SK-N-SH treated with all-trans-retinoic acid at 6 μM for 48 hours (cell line): ENCODE data around the gene MRPS23.

ENCODE experiments used
- CREB5 ChIP-seq: fragments of 250-450 bp; sonication (Bioruptor Pico); IDR thresholded peaks from 2 replicates; pipeline ENCODE4 v1.5.1; 2020; ENCODE audit warnings: low read depth, mild to moderate bottlenecking, moderate library complexity
- CSRNP3 ChIP-seq: fragments of 250-450 bp; sonication (Bioruptor Pico); IDR thresholded peaks from 2 replicates; pipeline ENCODE4 v1.5.1; 2021; ENCODE audit warnings: mild to moderate bottlenecking, moderate library complexity
- GLIS3 ChIP-seq: fragments of 250-450 bp; sonication (Bioruptor Pico); IDR thresholded peaks from 2 replicates; pipeline ENCODE4 v1.5.0; 2020; ENCODE audit warnings: mild to moderate bottlenecking, moderate library complexity
- PATZ1 ChIP-seq: fragments of 250-450 bp; sonication (Bioruptor Pico); IDR thresholded peaks from 2 replicates; pipeline ENCODE4 v1.8.0; 2020; ENCODE audit warnings: mild to moderate bottlenecking, moderate library complexity, borderline replicate concordance
- RARB ChIP-seq: fragments of 250-450 bp; sonication (Bioruptor Pico); IDR thresholded peaks from 2 replicates; pipeline ENCODE4 v1.8.0; 2021; ENCODE audit warnings: mild to moderate bottlenecking, moderate library complexity
- TCF4 ChIP-seq: fragments of 250-450 bp; sonication (Bioruptor Pico); IDR thresholded peaks from 2 replicates; pipeline ENCODE4 v1.8.0; 2021; ENCODE audit warnings: mild to moderate bottlenecking, moderate library complexity, borderline replicate concordance
- TOX ChIP-seq: fragments of 250-450 bp; sonication (Bioruptor Pico); IDR thresholded peaks from 2 replicates; pipeline ENCODE4 v1.8.0; 2021; ENCODE audit warnings: mild to moderate bottlenecking, moderate library complexity, borderline replicate concordance
- ZFP3 ChIP-seq: fragments of 250-450 bp; sonication (Bioruptor Pico); IDR thresholded peaks from 2 replicates; pipeline ENCODE4 v1.5.0; 2020; ENCODE audit warnings: mild to moderate bottlenecking, moderate library complexity
- ZFP30 ChIP-seq: fragments of 450-650 bp; formaldehyde crosslinking; IDR thresholded peaks from 2 replicates; pipeline ENCODE4 v1.5.0; 2022; ENCODE audit warnings: mild to moderate bottlenecking, moderate library complexity
- ZNF70 ChIP-seq: fragments of 450-650 bp; formaldehyde crosslinking; IDR thresholded peaks from 2 replicates; pipeline ENCODE4 v1.5.0; 2020; ENCODE audit warnings: mild to moderate bottlenecking, moderate library complexity

- TF ChIP-seq CREB5 (CRISPR knock-in tag) (no peak), RARB (no peak), TCF4 (CRISPR knock-in tag) (no peak), ZFP30 (CRISPR knock-in tag) (no peak), TOX (CRISPR knock-in tag) (no peak), GLIS3 (CRISPR knock-in tag) (no peak), CSRNP3 (no peak), PATZ1 (CRISPR knock-in tag) (no peak), ZFP3 (no peak), ZNF70 (no peak)
Measured at GRCh38 chr17:57834146-57834741, 15.6 kb downstream of the MRPS23 start.
